H9 (cell line): ENCODE data around the gene SLC25A39. TPM values are rescaled to one million over a fixed set of nuclear protein-coding genes. Genes with fewer than 3 reads are reported as not detected.
A peak's percentile ranks its signal among the peaks of the same experiment; 100 is the strongest.

Experiments used
- DNase-seq: peaks from one replicate; pipeline ENCODE4 v3.0.0-alpha.2; 2017
- H2AFZ ChIP-seq: one replicate; pipeline ENCODE4 v1.6.1; 2013; ENCODE audit warnings: mild to moderate bottlenecking, low read length, control low read depth, moderate library complexity
- H2AK5ac ChIP-seq: 2 replicates; pipeline ENCODE4 v1.6.1; 2013; ENCODE audit warnings: low read length, control low read depth, mixed read lengths; ENCODE audit not compliant: insufficient read length
- H2BK120ac ChIP-seq: one replicate; pipeline ENCODE4 v1.6.1; 2013; ENCODE audit warnings: low read depth, mild to moderate bottlenecking, low read length, control low read depth, inconsistent platforms; ENCODE audit not compliant: poor library complexity, severe bottlenecking
- H2BK12ac ChIP-seq: 2 replicates; pipeline ENCODE4 v1.6.1; 2013; ENCODE audit warnings: low read length, control low read depth, mixed read lengths, low read depth; ENCODE audit not compliant: insufficient read length
- H2BK15ac ChIP-seq: 2 replicates; pipeline ENCODE4 v1.6.1; 2013; ENCODE audit warnings: low read depth, low read length, control low read depth
- H2BK20ac ChIP-seq: one replicate; pipeline ENCODE4 v1.6.1; 2013; ENCODE audit warnings: low read depth, mild to moderate bottlenecking, low read length, control low read depth, inconsistent platforms; ENCODE audit not compliant: poor library complexity, severe bottlenecking
- H2BK5ac ChIP-seq: 2 replicates; pipeline ENCODE4 v1.6.1; 2013; ENCODE audit warnings: low read length, control low read depth, mixed read lengths; ENCODE audit not compliant: insufficient read length
- H3K14ac ChIP-seq: 2 replicates; pipeline ENCODE4 v1.6.1; 2013; ENCODE audit warnings: low read length, control low read depth; ENCODE audit not compliant: insufficient read depth
- H3K18ac ChIP-seq: 2 replicates; pipeline ENCODE4 v1.6.1; 2013; ENCODE audit warnings: low read depth, mild to moderate bottlenecking, mixed read lengths, low read length, control low read depth; ENCODE audit not compliant: insufficient read length
- H3K23ac ChIP-seq: 2 replicates; pipeline ENCODE4 v1.6.1; 2013; ENCODE audit warnings: low read length, control low read depth, mixed read lengths, low read depth; ENCODE audit not compliant: insufficient read length
- H3K23me2 ChIP-seq: 2 replicates; pipeline ENCODE4 v1.6.1; 2013; ENCODE audit warnings: low read depth, mild to moderate bottlenecking, mixed read lengths, low read length, control low read depth; ENCODE audit not compliant: insufficient read length, poor library complexity, severe bottlenecking
- H3K27ac ChIP-seq: 2 replicates; pipeline ENCODE4 v1.5.1; 2013; ENCODE audit warnings: low read length, control low read depth, mixed read lengths, low read depth; ENCODE audit not compliant: insufficient read length
- H3K27me3 ChIP-seq: 2 replicates; pipeline ENCODE4 v1.6.1; 2013; ENCODE audit warnings: low read length, control low read depth, inconsistent platforms; ENCODE audit not compliant: insufficient read depth
- H3K4ac ChIP-seq: 2 replicates; pipeline ENCODE4 v1.6.1; 2013; ENCODE audit warnings: low read depth, mild to moderate bottlenecking, control low read depth, inconsistent platforms, low read length, moderate library complexity
- H3K4me1 ChIP-seq: 2 replicates; pipeline ENCODE4 v1.6.1; 2013; ENCODE audit warnings: low read length, control low read depth, inconsistent platforms; ENCODE audit not compliant: insufficient read depth
- H3K4me2 ChIP-seq: 2 replicates; pipeline ENCODE4 v1.6.1; 2013; ENCODE audit warnings: low read length, control low read depth, mixed read lengths; ENCODE audit not compliant: insufficient read length, insufficient read depth
- H3K56ac ChIP-seq: 2 replicates; pipeline ENCODE4 v1.6.1; 2013; ENCODE audit warnings: low read depth, mild to moderate bottlenecking, mixed read lengths, low read length, control low read depth; ENCODE audit not compliant: insufficient read length
- H3K79me1 ChIP-seq: 2 replicates; pipeline ENCODE4 v1.6.1; 2013; ENCODE audit warnings: low read depth, mild to moderate bottlenecking, moderate library complexity, low read length, control low read depth, inconsistent platforms; ENCODE audit not compliant: insufficient read depth, poor library complexity, severe bottlenecking
- H3K79me2 ChIP-seq: 2 replicates; pipeline ENCODE4 v1.6.1; 2013; ENCODE audit warnings: low read length, control low read depth, inconsistent platforms; ENCODE audit not compliant: insufficient read depth
- H3K9ac ChIP-seq: 2 replicates; pipeline ENCODE4 v1.6.1; 2013; ENCODE audit warnings: low read length, control low read depth, mixed read lengths; ENCODE audit not compliant: insufficient read length; ENCODE audit errors: extremely low read depth
- H3K9me3 ChIP-seq: one replicate; pipeline ENCODE4 v1.6.1; 2013; ENCODE audit warnings: low read depth, low read length, inconsistent platforms; ENCODE audit not compliant: control insufficient read depth
- H3T11ph ChIP-seq: one replicate; pipeline ENCODE4 v1.6.1; 2013; ENCODE audit warnings: mild to moderate bottlenecking, low read length, control low read depth, inconsistent platforms
- H4K20me1 ChIP-seq: one replicate; pipeline ENCODE4 v1.6.1; 2013; ENCODE audit not compliant: control insufficient read depth, insufficient read length, insufficient read depth
- H4K5ac ChIP-seq: 2 replicates; pipeline ENCODE4 v1.6.1; 2013; ENCODE audit warnings: low read depth, mild to moderate bottlenecking, mixed read lengths, low read length, control low read depth; ENCODE audit not compliant: insufficient read length
- H4K8ac ChIP-seq: replicated peaks from 2 replicates; pipeline ENCODE4 v1.6.1; 2013; ENCODE audit warnings: low read length, control low read depth, mixed read lengths, low read depth; ENCODE audit not compliant: insufficient read length
- H4K91ac ChIP-seq: 2 replicates; pipeline ENCODE4 v1.6.1; 2013; ENCODE audit warnings: low read depth, mild to moderate bottlenecking, moderate library complexity, mixed read lengths, low read length, control low read depth; ENCODE audit not compliant: insufficient read length
- H3K27ac Mint-ChIP-seq, 3 experiments: 2 replicates in 2 of 3; 3 replicates in 1 of 3; pipeline ENCODE4 v1.8.0; 2020 to 2021; ENCODE audit warnings: mixed read lengths in 3 of 3, mild to moderate bottlenecking in 1 of 3, moderate library complexity in 1 of 3
- H3K27me3 Mint-ChIP-seq: 2 replicates; pipeline ENCODE4 v1.8.0; 2021; ENCODE audit warnings: low read depth, mild to moderate bottlenecking, moderate library complexity, mixed read lengths
- H3K36me3 Mint-ChIP-seq, 3 experiments: 2 replicates in 2 of 3; 3 replicates in 1 of 3; pipeline ENCODE4 v1.8.0; 2020 to 2021; ENCODE audit warnings: low read depth in 3 of 3, mixed read lengths in 3 of 3; ENCODE audit not compliant: insufficient read depth in 1 of 3
- H3K4me1 Mint-ChIP-seq, 2 experiments: 2 replicates each; pipeline ENCODE4 v1.8.0; 2020; ENCODE audit warnings: mixed read lengths in 2 of 2
- H3K4me3 Mint-ChIP-seq, 2 experiments: 2 replicates in 1 of 2; 3 replicates in 1 of 2; pipeline ENCODE4 v1.8.0; 2020 to 2021; ENCODE audit warnings: mild to moderate bottlenecking in 2 of 2, mixed read lengths in 2 of 2, moderate library complexity in 1 of 2
- H3K9me3 Mint-ChIP-seq, 2 experiments: 2 replicates in 1 of 2; 3 replicates in 1 of 2; pipeline ENCODE4 v1.8.0; 2020; ENCODE audit warnings: mild to moderate bottlenecking in 2 of 2, mixed read lengths in 2 of 2, moderate library complexity in 1 of 2
- WGBS: extraction: QIAGEN DNeasy Blood & Tissue Kit; methylation state at CpG from one replicate; pipeline ENCODE4 v1.1.7; 2013; ENCODE audit warnings: missing lambda C conversion rate, low lambda C conversion rate, mixed read lengths; ENCODE audit not compliant: insufficient read length; ENCODE audit errors: extremely low coverage; 5-methylcytosine and 5-hydroxymethylcytosine counted together
- total RNA-seq: library from RNA; stranded (reverse); gene quantifications from 2 replicates; pipeline ENCODE4 v1.2.1, GENCODE V29; 2021
- TF ChIP-seq, protein P1 (sequence below): fragments of 200-600 bp; sonication (generic); conservative IDR thresholded peaks from 3 replicates; pipeline ENCODE4 v1.8.0; 2021; ENCODE audit warnings: antibody characterized with exemption, mild to moderate bottlenecking

The SLC25A39 gene
- total RNA-seq, 1 experiment from 2014 or later: 227 TPM

DNA sequence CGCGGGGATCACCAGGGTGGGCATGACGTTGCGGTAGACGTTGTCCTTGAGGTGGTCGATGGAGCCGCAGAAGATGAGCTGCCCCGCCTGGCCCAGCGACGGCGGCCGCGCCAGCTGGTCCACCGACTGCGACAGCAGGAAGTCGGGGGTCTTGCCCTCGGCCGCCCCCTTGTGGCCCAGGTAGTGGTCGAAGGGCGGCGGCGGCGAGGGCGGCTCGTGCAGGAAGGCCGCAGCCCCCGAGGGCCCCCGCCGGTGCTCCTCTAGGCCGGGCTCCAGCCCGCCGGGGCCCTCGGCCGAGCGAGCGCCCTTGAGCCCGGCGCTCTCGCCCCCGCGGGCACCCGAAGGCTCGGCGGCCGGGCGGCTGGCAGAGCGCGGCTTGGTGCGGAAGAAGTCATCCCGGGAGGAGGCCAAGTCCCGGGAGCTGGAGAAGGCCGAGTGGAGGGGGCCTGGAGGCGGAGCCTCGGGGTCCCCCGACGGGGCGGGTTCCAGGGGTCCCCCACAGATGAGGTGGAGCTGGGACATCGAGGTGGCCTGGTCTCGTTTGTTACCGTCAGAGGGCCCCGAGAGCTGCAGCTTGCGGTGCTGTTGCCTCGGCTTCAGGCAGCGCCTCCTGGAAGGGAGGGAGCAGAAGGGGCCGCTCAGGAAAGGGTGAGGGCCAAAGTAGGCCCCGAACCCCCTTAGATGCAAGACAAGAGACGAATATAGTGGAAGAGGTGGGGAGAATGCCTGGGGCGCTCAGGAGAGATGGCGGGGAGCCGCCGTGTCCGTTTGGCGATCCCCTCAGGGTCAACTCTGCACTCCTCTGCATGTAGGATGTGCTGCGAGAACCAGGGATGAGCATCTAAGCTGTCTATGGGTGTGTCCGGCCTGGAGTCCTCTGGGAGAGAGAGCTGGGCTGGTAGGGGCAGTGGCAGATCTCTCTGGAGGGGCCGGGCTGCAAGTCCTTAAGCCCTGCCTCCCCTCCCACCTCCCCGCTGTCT, 30.2 kb upstream of the SLC25A39 start:
- peak overlapping the region in 2 of 3 experiments; percentile 33 to 77; a peak in 2 of 7 replicates for H3K27ac Mint-ChIP-seq
- H3K27ac ChIP-seq: no peak overlapping the region
- H4K91ac ChIP-seq: no peak overlapping the region
- H3K56ac ChIP-seq: no peak overlapping the region
- H3K4me2 ChIP-seq: peak overlapping the region; percentile 45
- H2BK5ac ChIP-seq: no peak overlapping the region
- H3K23me2 ChIP-seq: peaks cover 3% of the 10 kb centered on the region
- no peak overlapping the region for H2BK12ac ChIP-seq
- H3K14ac ChIP-seq: no peak overlapping the region; the same call in 1 of the 2 replicates
- H3K4me1 Mint-ChIP-seq: peaks cover 0 to 15% of the 10 kb centered on the region in 2 experiments; a peak in 2 of 4 replicates
- H3K4me1 ChIP-seq: no peaks in the 10 kb centered on the region
- no CpG with 5 or more reads among the region's 77 CpGs for WGBS
- H3K9ac ChIP-seq: no peak overlapping the region
- H4K20me1 ChIP-seq: no peaks in the 10 kb centered on the region
- TF ChIP-seq, protein P1, sequence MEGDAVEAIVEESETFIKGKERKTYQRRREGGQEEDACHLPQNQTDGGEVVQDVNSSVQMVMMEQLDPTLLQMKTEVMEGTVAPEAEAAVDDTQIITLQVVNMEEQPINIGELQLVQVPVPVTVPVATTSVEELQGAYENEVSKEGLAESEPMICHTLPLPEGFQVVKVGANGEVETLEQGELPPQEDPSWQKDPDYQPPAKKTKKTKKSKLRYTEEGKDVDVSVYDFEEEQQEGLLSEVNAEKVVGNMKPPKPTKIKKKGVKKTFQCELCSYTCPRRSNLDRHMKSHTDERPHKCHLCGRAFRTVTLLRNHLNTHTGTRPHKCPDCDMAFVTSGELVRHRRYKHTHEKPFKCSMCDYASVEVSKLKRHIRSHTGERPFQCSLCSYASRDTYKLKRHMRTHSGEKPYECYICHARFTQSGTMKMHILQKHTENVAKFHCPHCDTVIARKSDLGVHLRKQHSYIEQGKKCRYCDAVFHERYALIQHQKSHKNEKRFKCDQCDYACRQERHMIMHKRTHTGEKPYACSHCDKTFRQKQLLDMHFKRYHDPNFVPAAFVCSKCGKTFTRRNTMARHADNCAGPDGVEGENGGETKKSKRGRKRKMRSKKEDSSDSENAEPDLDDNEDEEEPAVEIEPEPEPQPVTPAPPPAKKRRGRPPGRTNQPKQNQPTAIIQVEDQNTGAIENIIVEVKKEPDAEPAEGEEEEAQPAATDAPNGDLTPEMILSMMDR: peak; percentile 82
- H3K18ac ChIP-seq: no peak overlapping the region
- no peaks in the 10 kb centered on the region for H3K9me3 ChIP-seq
- no peak overlapping the region for H4K8ac ChIP-seq
- no peak overlapping the region for H4K5ac ChIP-seq
- peaks cover 3 to 23% (median 15%) of the 10 kb centered on the region in 3 experiments; a peak in 6 of 7 replicates for H3K36me3 Mint-ChIP-seq
- H3K27me3 Mint-ChIP-seq: peaks cover 5% of the 10 kb centered on the region; the same call in 1 of the 2 replicates
- no peak overlapping the region for H3T11ph ChIP-seq
- H2BK120ac ChIP-seq: no peak overlapping the region
- H2AK5ac ChIP-seq: no peak overlapping the region
- no peak overlapping the region for H2AFZ ChIP-seq
- H2BK15ac ChIP-seq: no peak overlapping the region
- H3K79me2 ChIP-seq: no peaks in the 10 kb centered on the region
- no peaks in the 10 kb centered on the region for H3K27me3 ChIP-seq
- H3K23ac ChIP-seq: no peak overlapping the region
- no peak overlapping the region for H3K4ac ChIP-seq
- peak overlapping the region; percentile 68 to 79 for H3K4me3 Mint-ChIP-seq
- H2BK20ac ChIP-seq: no peak overlapping the region
- H3K9me3 Mint-ChIP-seq: no peaks in the 10 kb centered on the region; a peak in 1 of 5 replicates
- H3K79me1 ChIP-seq: no peaks in the 10 kb centered on the region
- peak; percentile 91 for DNase-seq
